Bladder microvascular endothelial cell (primary cell): ENCODE measurements around the gene NFILZ. TPM values are rescaled to one million over a fixed set of nuclear protein-coding genes. Genes with fewer than 3 reads are reported as not detected.

Experiments
- total RNA-seq: library from RNA; depleted of rRNA; stranded (reverse); fragments of >200 nt; gene quantifications from 2 replicates; pipeline ENCODE4 v1.2.3, GENCODE V29; 2014

Gene NFILZ
- total RNA-seq = not detected in 2 replicates

GRCh38 chr19:8629996-8630683, at the start of gene NFILZ:
Gene NFILZ, plus strand, starts transcription at chr19:8630633. Its CDS starts 46,133 bp downstream, at chr19:8676766.

GRCh38 chr19:8610041-8610935, 20.1 kb upstream of the NFILZ start, which contains the start of gene ADAMTS10:
Gene ADAMTS10, minus strand, starts transcription at chr19:8610715. Its CDS starts 5,005 bp downstream, at chr19:8605710.

Other genes with a start within 250 kb of the NFILZ start
- 55.7 and 181 TPM in 2 replicates for gene RAB11B, start 240.3 kb upstream of the NFILZ start, total RNA-seq
- 132 and 139 TPM in 2 replicates for gene MARCHF2, start 217.3 kb upstream of the NFILZ start, total RNA-seq
- 60.9 and 105 TPM in 2 replicates for gene HNRNPM, start 185.7 kb upstream of the NFILZ start, total RNA-seq
- gene PRAM1, start 128.0 kb upstream of the NFILZ start, total RNA-seq = not detected in 2 replicates
- 3.6 and 6.1 TPM in 2 replicates for gene ZNF414, start 116.5 kb upstream of the NFILZ start, total RNA-seq
- gene MYO1F, start 53.2 kb upstream of the NFILZ start, total RNA-seq = 0.13 and 0.16 TPM in 2 replicates
- gene ADAMTS10, start 19.9 kb upstream of the NFILZ start, total RNA-seq = 1.1 and 14.2 TPM in 2 replicates
- not detected in 2 replicates for gene ACTL9, start 68.2 kb downstream of the NFILZ start, total RNA-seq
- not detected in 2 replicates for gene OR2Z1, start 91.0 kb downstream of the NFILZ start, total RNA-seq
- gene ZNF558, start 201.7 kb downstream of the NFILZ start, total RNA-seq = 2.3 and 3.2 TPM in 2 replicates
- not detected in 2 replicates for gene MBD3L1, start 201.7 kb downstream of the NFILZ start, total RNA-seq